ENCODE data around the gene EFS.

Gene EFS

GRCh38 chr14:23377198-23377550 is 12.2 kb upstream of the EFS start:
- TF ChIP-seq CTCF (IDR thresholded peaks at IDR 0.05; ENCODE audit: extremely low read depth, missing control alignments): no peak
- DNase-seq (ENCODE audit: low spot score): no peak

- no peak for DNase-seq (ENCODE audit: low spot score)
Measured at GRCh38 chr14:23376482-23377197, 11.7 kb upstream of the EFS start, which contains the start of gene CMTM5. Gene CMTM5, plus strand, starts transcription at chr14:23377046. Its CDS starts 206 bp downstream, at chr14:23377252.

GRCh38 chr14:23375527-23376251 is 10.7 kb upstream of the EFS start:
- DNase-seq (ENCODE audit: low spot score): no peak
- no peak for TF ChIP-seq CTCF (IDR thresholded peaks at IDR 0.05; ENCODE audit: extremely low read depth, missing control alignments)

More at GRCh38 chr14:23376482-23377197, 11.7 kb upstream of the EFS start, which contains the start of gene CMTM5:
- TF ChIP-seq CTCF (IDR thresholded peaks at IDR 0.05; ENCODE audit: extremely low read depth, missing control alignments): no peak

- TF ChIP-seq CTCF (IDR thresholded peaks at IDR 0.05; ENCODE audit: extremely low read depth, missing control alignments): no peak
- no peak for DNase-seq (ENCODE audit: low spot score)
Measured at GRCh38 chr14:23373041-23373440, 8.1 kb upstream of the EFS start.

- no peak for DNase-seq (ENCODE audit: low spot score)
- TF ChIP-seq CTCF (IDR thresholded peaks at IDR 0.05; ENCODE audit: extremely low read depth, missing control alignments): no peak
Measured at GRCh38 chr14:23372509-23372908, 7.5 kb upstream of the EFS start, which contains the start of gene IL25. Gene IL25, plus strand, starts transcription at chr14:23372809.

GRCh38 chr14:23371865-23372264 is 6.9 kb upstream of the EFS start:
- DNase-seq (ENCODE audit: low spot score): no peak
- no peak for TF ChIP-seq CTCF (IDR thresholded peaks at IDR 0.05; ENCODE audit: extremely low read depth, missing control alignments)

GRCh38 chr14:23370221-23370620 is 5.2 kb upstream of the EFS start:
- no peak for TF ChIP-seq CTCF (IDR thresholded peaks at IDR 0.05; ENCODE audit: extremely low read depth, missing control alignments)
- no peak for DNase-seq (ENCODE audit: low spot score)

Measured in GM20000 (cell line).